Measurements from ENCODE around the gene MIPEP. TPM values are rescaled to one million over a fixed set of nuclear protein-coding genes. Genes with fewer than 3 reads are reported as not detected.

The MIPEP gene
- total RNA-seq, 6 donors from 2014 or later, result 14.5 to 29.3 (median 19.1) TPM

DNA sequence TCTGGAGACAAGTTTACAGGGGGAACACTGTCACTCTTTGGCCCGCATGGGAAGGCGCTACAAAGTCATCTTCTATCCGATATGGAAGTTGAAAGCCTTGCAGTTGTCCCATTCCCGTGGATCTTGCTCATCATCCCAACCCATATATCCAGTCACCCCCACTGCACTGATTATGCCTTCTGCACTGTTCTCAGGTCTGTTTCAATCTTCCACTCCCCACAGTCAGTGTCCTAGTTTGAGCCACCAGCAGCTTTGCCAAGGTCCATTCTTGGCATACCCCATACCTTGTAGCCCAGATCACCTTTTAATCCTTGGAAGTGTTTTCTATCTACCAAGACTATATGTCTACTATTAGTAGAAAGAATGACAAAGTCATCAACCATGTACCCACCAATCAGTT is 88.1 kb downstream of the MIPEP start:
- Histone ChIP-seq H3K27ac (no peak overlapping the region), H3K9me3 (no peaks in the 10 kb centered on the region), H3K36me3 (peaks cover 0 to 13% (median 0%) of the 10 kb centered on the region in 4 donors), H3K27me3 (no peaks in the 10 kb centered on the region), H3K4me1 (no peaks in the 10 kb centered on the region), H3K4me3 (no peak overlapping the region)
- no peak for DNase-seq
- no peak for TF ChIP-seq EP300 (IDR thresholded peaks at IDR 0.05)
- TF ChIP-seq, protein P1, sequence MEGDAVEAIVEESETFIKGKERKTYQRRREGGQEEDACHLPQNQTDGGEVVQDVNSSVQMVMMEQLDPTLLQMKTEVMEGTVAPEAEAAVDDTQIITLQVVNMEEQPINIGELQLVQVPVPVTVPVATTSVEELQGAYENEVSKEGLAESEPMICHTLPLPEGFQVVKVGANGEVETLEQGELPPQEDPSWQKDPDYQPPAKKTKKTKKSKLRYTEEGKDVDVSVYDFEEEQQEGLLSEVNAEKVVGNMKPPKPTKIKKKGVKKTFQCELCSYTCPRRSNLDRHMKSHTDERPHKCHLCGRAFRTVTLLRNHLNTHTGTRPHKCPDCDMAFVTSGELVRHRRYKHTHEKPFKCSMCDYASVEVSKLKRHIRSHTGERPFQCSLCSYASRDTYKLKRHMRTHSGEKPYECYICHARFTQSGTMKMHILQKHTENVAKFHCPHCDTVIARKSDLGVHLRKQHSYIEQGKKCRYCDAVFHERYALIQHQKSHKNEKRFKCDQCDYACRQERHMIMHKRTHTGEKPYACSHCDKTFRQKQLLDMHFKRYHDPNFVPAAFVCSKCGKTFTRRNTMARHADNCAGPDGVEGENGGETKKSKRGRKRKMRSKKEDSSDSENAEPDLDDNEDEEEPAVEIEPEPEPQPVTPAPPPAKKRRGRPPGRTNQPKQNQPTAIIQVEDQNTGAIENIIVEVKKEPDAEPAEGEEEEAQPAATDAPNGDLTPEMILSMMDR (IDR thresholded peaks at IDR 0.05), result no peak
- no peak for TF ChIP-seq POLR2A (IDR thresholded peaks at IDR 0.05)
- TF ChIP-seq POLR2AphosphoS5 (IDR thresholded peaks at IDR 0.05), result no peak
- 85 to 96% methylated on average over 4 of the region's 4 CpGs for WGBS, 2 donors
- no peak for ATAC-seq (ENCODE audit: low FRiP score in 2 of 2)

DNA sequence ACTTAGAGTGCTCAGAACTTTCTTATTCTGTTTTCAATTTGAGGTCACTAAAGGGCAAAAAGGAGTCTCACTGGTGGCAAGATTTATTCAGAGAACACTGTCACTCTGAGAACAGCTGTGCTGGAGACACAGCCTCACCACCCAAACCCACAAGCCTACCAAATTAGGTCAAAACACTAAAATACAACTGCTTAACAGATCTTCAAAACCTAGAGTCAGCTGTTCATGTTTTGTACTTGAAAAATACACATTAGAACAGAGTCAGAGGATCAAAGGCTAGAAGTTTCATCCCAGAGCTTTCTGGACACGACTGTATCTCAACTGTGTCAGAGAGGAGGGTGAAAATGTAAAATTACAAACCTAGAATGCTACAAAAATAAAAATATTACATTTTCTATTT is 89.3 kb downstream of the MIPEP start:
- peak overlapping the region in 2 of 4 donors; percentile 23 to 25 for H3K27ac ChIP-seq
- no peaks in the 10 kb centered on the region for H3K9me3 ChIP-seq
- 69 to 83% methylated on average over 1 of the region's 1 CpG for WGBS, 2 donors
- TF ChIP-seq POLR2A (IDR thresholded peaks at IDR 0.05), result no peak
- ATAC-seq (ENCODE audit: low FRiP score in 2 of 2), result no peak
- no peak for DNase-seq
- H3K4me1 ChIP-seq, result peaks cover 0 to 4% (median 1%) of the 10 kb centered on the region in 4 donors
- H3K4me3 ChIP-seq, result no peak overlapping the region
- peaks cover 0 to 6% (median 0%) of the 10 kb centered on the region in 4 donors for H3K36me3 ChIP-seq
- H3K27me3 ChIP-seq, result no peaks in the 10 kb centered on the region

DNA sequence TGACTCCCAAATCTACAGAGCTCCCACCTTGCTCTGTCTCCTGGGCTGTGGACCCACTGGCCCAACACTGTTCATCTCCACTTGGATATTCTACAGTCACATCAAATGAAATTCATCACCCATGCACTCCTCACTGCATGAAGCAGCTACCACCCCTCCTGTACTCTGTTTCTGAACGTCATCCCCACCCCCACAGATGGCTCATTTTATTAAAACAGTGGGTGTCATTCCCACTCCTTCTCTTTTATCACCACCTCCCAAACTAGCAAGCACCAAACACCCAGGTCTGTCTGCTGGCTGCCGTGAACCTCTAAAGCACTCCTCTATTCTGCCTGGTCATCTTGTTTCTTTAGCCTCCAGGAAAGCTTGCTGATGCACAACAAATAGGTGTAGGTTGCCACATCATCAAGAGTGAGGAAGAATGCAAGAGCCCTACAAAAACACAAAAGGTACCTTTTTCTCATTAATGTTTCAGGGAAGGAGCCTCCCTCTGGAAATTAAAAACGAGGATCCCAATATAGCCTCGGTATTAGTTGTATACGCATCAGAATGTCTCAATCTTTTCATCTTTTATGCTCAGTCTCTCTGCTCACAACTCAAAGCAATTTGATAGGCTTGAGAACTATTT is 91.8 kb downstream of the MIPEP start:
- ATAC-seq (ENCODE audit: low FRiP score in 2 of 2) (peak in 1 of 2 donors; percentile 37), DNase-seq (no peak)
- WGBS, 2 donors, result 94 to 99% methylated on average over 5 of the region's 5 CpGs
- no peaks in the 10 kb centered on the region for H3K9me3 ChIP-seq
- H3K4me3 ChIP-seq, result no peak overlapping the region
- peaks cover 0 to 5% (median 0%) of the 10 kb centered on the region in 4 donors for H3K36me3 ChIP-seq
- H3K4me1 ChIP-seq, result peaks cover 6 to 12% (median 10%) of the 10 kb centered on the region in 4 donors
- no peak overlapping the region for H3K27ac ChIP-seq
- TF ChIP-seq, protein P1 (IDR thresholded peaks at IDR 0.05), result no peak
- no peak for TF ChIP-seq POLR2A (IDR thresholded peaks at IDR 0.05)
- no peak for TF ChIP-seq POLR2AphosphoS5 (IDR thresholded peaks at IDR 0.05)
- TF ChIP-seq EP300 (IDR thresholded peaks at IDR 0.05), result no peak
- no peaks in the 10 kb centered on the region for H3K27me3 ChIP-seq

DNA sequence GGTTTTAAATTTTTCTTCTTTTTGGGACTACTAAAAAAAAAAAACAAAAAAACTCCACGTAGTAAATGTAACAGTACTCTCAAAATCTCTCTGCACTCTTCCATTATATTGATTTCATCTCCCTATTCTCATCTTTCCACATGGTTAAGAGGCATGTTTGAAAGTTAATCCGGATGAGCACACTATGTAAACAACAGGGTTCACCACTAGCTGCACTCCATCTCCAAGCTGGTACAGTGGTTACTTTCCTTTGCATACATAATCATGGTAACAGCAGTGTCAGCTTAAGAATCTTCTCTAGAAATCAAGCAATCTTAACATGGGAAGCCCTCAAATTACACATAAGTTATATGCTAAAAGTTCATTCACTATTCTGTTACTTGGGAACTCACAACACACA is 92.6 kb downstream of the MIPEP start:
- DNase-seq (no peak), ATAC-seq (ENCODE audit: low FRiP score in 2 of 2) (no peak)
- H3K4me1 ChIP-seq, result peaks cover 6 to 12% (median 10%) of the 10 kb centered on the region in 4 donors
- WGBS, 2 donors, result 69 to 74% methylated on average over 2 of the region's 2 CpGs
- no peak overlapping the region for H3K4me3 ChIP-seq
- no peaks in the 10 kb centered on the region for H3K27me3 ChIP-seq
- TF ChIP-seq EP300 (IDR thresholded peaks at IDR 0.05) (no peak), POLR2AphosphoS5 (IDR thresholded peaks at IDR 0.05) (no peak), POLR2A (IDR thresholded peaks at IDR 0.05) (no peak)
- TF ChIP-seq, protein P1 (IDR thresholded peaks at IDR 0.05), result no peak
- H3K36me3 ChIP-seq, result peaks cover 0 to 5% (median 0%) of the 10 kb centered on the region in 4 donors
- peak overlapping the region in 1 of 4 donors; percentile 34 for H3K27ac ChIP-seq
- no peaks in the 10 kb centered on the region for H3K9me3 ChIP-seq

DNA sequence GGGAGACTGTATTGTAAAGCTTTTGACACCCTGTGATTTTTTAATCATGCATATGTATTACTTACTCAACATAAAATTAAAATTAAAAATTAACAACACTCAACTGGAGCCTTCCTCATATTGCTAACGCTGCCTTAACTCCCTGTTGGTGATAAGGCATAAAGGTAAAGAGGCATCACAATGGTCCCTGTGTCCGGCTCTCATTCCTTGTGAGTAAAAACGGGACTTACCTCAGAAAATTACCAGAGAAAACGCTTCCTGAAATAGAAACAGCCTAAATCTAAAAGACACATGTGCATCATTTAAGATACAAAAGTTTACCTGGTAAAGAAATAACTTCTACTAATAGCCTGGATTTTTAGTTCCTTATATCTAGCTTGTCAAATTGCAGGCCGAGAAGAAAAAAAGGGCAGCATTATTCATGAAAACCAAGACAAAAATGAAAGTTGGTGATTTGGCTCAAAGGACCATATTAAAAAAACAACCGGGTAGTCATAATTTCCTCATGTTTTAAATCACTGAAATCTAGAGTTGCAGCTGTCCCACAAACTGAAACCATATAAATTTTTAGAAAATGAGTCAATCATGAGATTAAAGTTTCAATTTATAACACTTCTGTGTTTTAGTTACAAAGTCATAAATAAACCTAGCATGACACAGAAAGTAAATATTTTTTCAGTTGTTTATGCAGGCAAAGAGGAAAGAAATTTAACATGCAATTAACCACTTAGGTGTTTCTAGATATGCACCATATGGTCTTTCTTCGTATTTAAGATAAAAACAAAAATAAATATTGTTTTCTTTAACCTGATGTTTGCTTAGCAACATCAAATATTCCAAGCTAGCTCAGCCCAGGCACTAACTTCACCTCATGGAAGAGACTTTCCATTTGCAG is 94.7 kb downstream of the MIPEP start:
- 51 to 55% methylated on average over 7 of the region's 7 CpGs for WGBS, 2 donors
- no peak overlapping the region for H3K4me3 ChIP-seq
- no peak for TF ChIP-seq EP300 (IDR thresholded peaks at IDR 0.05)
- TF ChIP-seq, protein P1 (IDR thresholded peaks at IDR 0.05), result no peak
- no peak for TF ChIP-seq POLR2A (IDR thresholded peaks at IDR 0.05)
- TF ChIP-seq POLR2AphosphoS5 (IDR thresholded peaks at IDR 0.05), result no peak
- H3K36me3 ChIP-seq, result peaks cover 0 to 5% (median 0%) of the 10 kb centered on the region in 4 donors
- H3K9me3 ChIP-seq, result no peaks in the 10 kb centered on the region
- H3K27ac ChIP-seq, result peak overlapping the region in 2 of 4 donors; percentile 15 to 50
- DNase-seq (no peak), ATAC-seq (ENCODE audit: low FRiP score in 2 of 2) (no peak)
- no peaks in the 10 kb centered on the region for H3K27me3 ChIP-seq
- H3K4me1 ChIP-seq, result peaks cover 6 to 14% (median 11%) of the 10 kb centered on the region in 4 donors
